HepG2 (cell line): ENCODE measurements around the gene MID1. TPM values are rescaled to one million over a fixed set of nuclear protein-coding genes. Genes with fewer than 3 reads are reported as not detected.

Experiments
- ATAC-seq: fragments of 200-7000 bp; cut with Tn5 transposase; 3 replicates; pipeline ENCODE4 v1.9.1; 2020; ENCODE audit warnings: mild to moderate bottlenecking, moderate library complexity
- BruUV-seq: library from RNA; stranded (reverse); fragments of 400-500 nt; replicated peaks from 2 replicates; lab custom pipeline; 2021; lab: Mats Ljungman, UMichigan
- CTCF ChIA-PET: fragments of 300-600 bp; formaldehyde crosslinking; extraction: SDS; loops from one replicate; lab custom pipeline; 2021; ENCODE audit warnings: low total read pairs, inconsistent platforms, low intra/inter-chr PET ratio; lab: Yijun Ruan, JAX
- POLR2A ChIA-PET: fragments of 350-600 bp; sonication (Branson Sonifier 250); formaldehyde crosslinking; loops from one replicate; lab custom pipeline; 2020; ENCODE audit warnings: antibody characterized with exemption, inconsistent platforms; lab: Yijun Ruan, JAX
- DNase-seq: peaks from one replicate; pipeline ENCODE4 v3.0.0-alpha.2; 2015; ENCODE audit warnings: low spot score
- FAIRE-seq: peaks from 3 replicates; lab custom pipeline; 2011; peaks lifted over from hg19 to GRCh38; lab: Jason Lieb, UNC
- H2AFZ ChIP-seq: one replicate; pipeline ENCODE4 v1.6.1; 2011; ENCODE audit warnings: low read length, inconsistent platforms
- H3K27ac ChIP-seq: fragments of 300-600 bp; 3 replicates; pipeline ENCODE4 v1.8.0; 2011; ENCODE audit warnings: mixed run types, mild to moderate bottlenecking, mixed read lengths, low read length, inconsistent platforms; ENCODE audit not compliant: insufficient read depth; ENCODE audit errors: extremely low read length
- H3K27me3 ChIP-seq, 2 experiments: fragments of 200-600 bp in 1 of 2; 2 replicates in 1 of 2; 3 replicates in 1 of 2; pipeline versions ENCODE4 v1.6.0 to v1.8.0; 2011; ENCODE audit warnings: low read length in 2 of 2, mild to moderate bottlenecking in 2 of 2, moderate library complexity in 2 of 2, inconsistent platforms in 1 of 2; ENCODE audit not compliant: insufficient read depth in 2 of 2, control insufficient read depth in 1 of 2
- H3K36me3 ChIP-seq, 2 experiments: fragments of 200-600 bp in 1 of 2; replicated peaks in 1 of 2; 2 replicates in 1 of 2; 3 replicates in 1 of 2; pipeline versions ENCODE4 v1.5.1 to v1.8.0; 2011; ENCODE audit warnings: low read length in 2 of 2, inconsistent platforms in 1 of 2; ENCODE audit not compliant: insufficient read depth in 2 of 2, control insufficient read depth in 1 of 2
- H3K4me1 ChIP-seq: 2 replicates; pipeline ENCODE4 v1.5.1; 2012; ENCODE audit warnings: low read length, inconsistent platforms; ENCODE audit not compliant: insufficient read depth
- H3K4me2 ChIP-seq: 2 replicates; pipeline ENCODE4 v1.6.0; 2011; ENCODE audit warnings: low read depth, low read length, inconsistent platforms
- H3K4me3 ChIP-seq, 3 experiments: fragments of 200-600 bp in 1 of 3; sonication (generic), shearing (Covaris generic) in 1 of 3; replicated peaks in 1 of 3; 2 replicates each; pipeline ENCODE4 v1.5.1; 2011 to 2016; ENCODE audit warnings: low read length in 3 of 3, inconsistent platforms in 2 of 3, low read depth in 2 of 3, mild to moderate bottlenecking in 2 of 3, control low read depth in 1 of 3, mixed read lengths in 1 of 3; ENCODE audit not compliant: insufficient read depth in 1 of 3
- H3K79me2 ChIP-seq: one replicate; pipeline ENCODE4 v1.6.1; 2011; ENCODE audit warnings: low read length, inconsistent platforms; ENCODE audit not compliant: insufficient read depth
- H3K9ac ChIP-seq: 2 replicates; pipeline ENCODE4 v1.6.0; 2011; ENCODE audit warnings: mild to moderate bottlenecking, low read depth, low read length, inconsistent platforms; ENCODE audit not compliant: insufficient read depth
- H3K9me3 ChIP-seq: 2 replicates; pipeline ENCODE4 v1.5.1; 2012; ENCODE audit warnings: mild to moderate bottlenecking, low read length
- H4K20me1 ChIP-seq: 2 replicates; pipeline ENCODE4 v1.6.0; 2011; ENCODE audit warnings: inconsistent platforms, mild to moderate bottlenecking, low read length, moderate library complexity; ENCODE audit not compliant: insufficient read depth
- ATF7-NPFF ChIP-seq: sonication (generic); formaldehyde crosslinking; IDR thresholded peaks from 2 replicates; pipeline ENCODE4 v1.8.1; 2023; ENCODE audit warnings: mild to moderate bottlenecking, low read depth, missing genetic modification reagents, moderate library complexity
- CCDC6 ChIP-seq: sonication (generic); formaldehyde crosslinking; IDR thresholded peaks from 2 replicates; pipeline ENCODE4 v1.8.1; 2022; ENCODE audit warnings: mild to moderate bottlenecking, missing genetic modification reagents, moderate library complexity
- EEA1 ChIP-seq: sonication (generic); formaldehyde crosslinking; IDR thresholded peaks from 2 replicates; pipeline ENCODE4 v1.5.1; 2020; ENCODE audit warnings: mild to moderate bottlenecking, missing genetic modification reagents, borderline replicate concordance
- KDM5A ChIP-seq: fragments of 200-600 bp; sonication (generic); IDR thresholded peaks from 2 replicates; pipeline ENCODE4 v1.7.0; 2018; ENCODE audit warnings: antibody characterized with exemption, mild to moderate bottlenecking, low read length, borderline replicate concordance
- PATZ1 ChIP-seq: sonication (generic); formaldehyde crosslinking; IDR thresholded peaks from 2 replicates; pipeline ENCODE4 v1.4.0; 2020; ENCODE audit warnings: missing genetic modification reagents
- PRDM10 ChIP-seq: sonication (generic); formaldehyde crosslinking; IDR thresholded peaks from 2 replicates; pipeline ENCODE4 v1.4.0; 2020; ENCODE audit warnings: low read depth, missing genetic modification reagents
- SOX5 ChIP-seq: IDR thresholded peaks from 2 replicates; pipeline ENCODE4 v1.6.1; 2016; ENCODE audit warnings: borderline replicate concordance
- ZFP36L2 ChIP-seq: sonication (generic); formaldehyde crosslinking; IDR thresholded peaks from 2 replicates; pipeline ENCODE4 v1.4.0; 2020; ENCODE audit warnings: missing genetic modification reagents
- ZNF749 ChIP-seq: sonication (generic); formaldehyde crosslinking; IDR thresholded peaks from 2 replicates; pipeline ENCODE4 v1.8.0; 2022; ENCODE audit warnings: mild to moderate bottlenecking, missing genetic modification reagents, moderate library complexity, borderline replicate concordance
- WGBS: methylation state at CpG from one replicate; pipeline ENCODE4 v1.1.6; 2017; ENCODE audit warnings: low lambda C conversion rate; 5-methylcytosine and 5-hydroxymethylcytosine counted together
- in situ Hi-C: cut with HindIII; loops from 2 replicates; pipeline ENCODE4 v1.10.0; 2017; ENCODE audit warnings: low pct_unique_long_range_greater_than_20kb; ENCODE audit not compliant: extremely low pct_ligation_motif_present
- intact Hi-C: fragments of 100-400 bp; cut with micrococcal nuclease; formaldehyde crosslinking; loops from one replicate; pipeline ENCODE4 v1.10.0; 2022; ENCODE audit not compliant: unreplicated experiment
- polyA plus RNA-seq, 8 experiments: library from polyadenylated mRNA; depleted of rRNA in 3 of 8; stranded (reverse) in 7 of 8; unstranded in 1 of 8; fragments of >200 nt; fragmentation: Illumina TruSeq in 4 of 8; extraction: Trizol in 4 of 8; gene quantifications; 2 replicates each; pipeline versions ENCODE4 v1.2.1 to v1.2.3, GENCODE V29; 2011 to 2016; ENCODE audit warnings: low read depth in 4 of 8, missing spikeins in 1 of 8, mixed read lengths in 1 of 8; ENCODE audit not compliant: insufficient read depth in 1 of 8
- total RNA-seq, 5 experiments: library from RNA; depleted of rRNA; stranded (reverse); fragments of >200 nt; fragmentation: Illumina TruSeq; extraction: Trizol; gene quantifications; 2 replicates each; pipeline ENCODE4 v1.2.3, GENCODE V29; 2016; ENCODE audit warnings: low read depth in 1 of 5
- TF ChIP-seq, protein P1 (sequence below): sonication (generic); formaldehyde crosslinking; IDR thresholded peaks from 2 replicates; pipeline ENCODE4 v1.4.0; 2020; ENCODE audit warnings: low read depth, mild to moderate bottlenecking, missing genetic modification reagents

The MID1 gene
- total and polyA plus RNA-seq, 2 of the 13 experiments (the other 11 are each of a cell fraction or from before 2014, with no cell fraction given) = 0.86 to 1.1 TPM

- TF ChIP-seq PRDM10 (CRISPR knock-in tag) = no peak
These were observed 65.6 kb downstream of the MID1 start (continued) for GRCh38 chrX:10554612-10555270.

GRCh38 chrX:10549280-10549679, 71.1 kb downstream of the MID1 start:
- Histone ChIP-seq H3K27ac (no peak overlapping the region), H3K9ac (no peak overlapping the region), H3K4me2 (no peak overlapping the region), H3K36me3 (no peaks in the 10 kb centered on the region), H2AFZ (no peak overlapping the region), H3K4me3 (no peak overlapping the region), H3K27me3 (no peaks in the 10 kb centered on the region), H4K20me1 (no peaks in the 10 kb centered on the region), H3K9me3 (no peaks in the 10 kb centered on the region), H3K79me2 (no peaks in the 10 kb centered on the region), H3K4me1 (no peaks in the 10 kb centered on the region)
- intact Hi-C loops = no loop called here
- TF ChIP-seq PATZ1 (CRISPR knock-in tag) (no peak), ZNF749 (CRISPR knock-in tag) (no peak), EEA1 (no peak), ZFP36L2 (no peak), CCDC6 (CRISPR knock-in tag) (no peak), SOX5 (no peak), ATF7-NPFF (CRISPR knock-in tag) (no peak), KDM5A (no peak)
- TF ChIP-seq, protein P1, sequence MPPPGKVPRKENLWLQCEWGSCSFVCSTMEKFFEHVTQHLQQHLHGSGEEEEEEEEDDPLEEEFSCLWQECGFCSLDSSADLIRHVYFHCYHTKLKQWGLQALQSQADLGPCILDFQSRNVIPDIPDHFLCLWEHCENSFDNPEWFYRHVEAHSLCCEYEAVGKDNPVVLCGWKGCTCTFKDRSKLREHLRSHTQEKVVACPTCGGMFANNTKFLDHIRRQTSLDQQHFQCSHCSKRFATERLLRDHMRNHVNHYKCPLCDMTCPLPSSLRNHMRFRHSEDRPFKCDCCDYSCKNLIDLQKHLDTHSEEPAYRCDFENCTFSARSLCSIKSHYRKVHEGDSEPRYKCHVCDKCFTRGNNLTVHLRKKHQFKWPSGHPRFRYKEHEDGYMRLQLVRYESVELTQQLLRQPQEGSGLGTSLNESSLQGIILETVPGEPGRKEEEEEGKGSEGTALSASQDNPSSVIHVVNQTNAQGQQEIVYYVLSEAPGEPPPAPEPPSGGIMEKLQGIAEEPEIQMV (CRISPR knock-in tag) = no peak
- ATAC-seq = no peak
- no peak for FAIRE-seq
- no TSS peak for BruUV-seq
- WGBS = 74% methylated on average over 2 of the region's 2 CpGs
- POLR2A ChIA-PET = no interaction called here
- CTCF ChIA-PET = no interaction called here
- no peak for DNase-seq
- in situ Hi-C loops = no loop called here
